Effector CD8-positive, alpha-beta T cell (primary cell): ENCODE results near the gene NPPC.
"Not testable (repeated sequence)": the region's sequence is repeated elsewhere in the genome, so short reads cannot be mapped to it uniquely, and the experiment has no call there.

Experiments
- DNase-seq: peaks from one replicate; lab custom pipeline; 2025; lab: John Stamatoyannopoulos, UW

Gene NPPC

GRCh38 chr2:231920366-231920765 lies 5.8 kb downstream of the NPPC start:
- DNase-seq: no peak

- DNase-seq: no peak
These were observed 6.7 kb downstream of the NPPC start for GRCh38 chr2:231919341-231920035.

- no peak for DNase-seq
These were observed 7.5 kb downstream of the NPPC start for GRCh38 chr2:231918501-231919330.

GRCh38 chr2:231917280-231918066 lies 8.7 kb downstream of the NPPC start:
- DNase-seq: no peak

GRCh38 chr2:231914077-231914690 lies 12.0 kb downstream of the NPPC start:
- no peak for DNase-seq

GRCh38 chr2:231911381-231911780 lies 14.8 kb downstream of the NPPC start:
- DNase-seq: no peak

GRCh38 chr2:231910771-231911170 lies 15.4 kb downstream of the NPPC start:
- no peak for DNase-seq

- DNase-seq: not testable (repeated sequence)
These were observed 16.0 kb downstream of the NPPC start for GRCh38 chr2:231910161-231910560.

GRCh38 chr2:231909631-231910030 lies 16.6 kb downstream of the NPPC start:
- DNase-seq: no peak

GRCh38 chr2:231908584-231908983 lies 17.6 kb downstream of the NPPC start:
- DNase-seq: no peak

GRCh38 chr2:231907765-231908164 lies 18.4 kb downstream of the NPPC start:
- no peak for DNase-seq

GRCh38 chr2:231905026-231905425 lies 21.2 kb downstream of the NPPC start:
- DNase-seq: no peak

- DNase-seq: no peak
These were observed 22.0 kb downstream of the NPPC start for GRCh38 chr2:231904161-231904611.

GRCh38 chr2:231902598-231902997 lies 23.6 kb downstream of the NPPC start:
- no peak for DNase-seq

GRCh38 chr2:231900972-231901371 lies 25.2 kb downstream of the NPPC start:
- DNase-seq: no peak

- peak; percentile 43 for DNase-seq
These were observed 25.7 kb downstream of the NPPC start for GRCh38 chr2:231900486-231900942.

GRCh38 chr2:231894566-231895380 lies 31.4 kb downstream of the NPPC start:
- no peak for DNase-seq

GRCh38 chr2:231891514-231891905 lies 34.7 kb downstream of the NPPC start:
- no peak for DNase-seq

- no peak for DNase-seq
These were observed 35.2 kb downstream of the NPPC start for GRCh38 chr2:231890896-231891513.

- DNase-seq: no peak
These were observed 38.4 kb downstream of the NPPC start for GRCh38 chr2:231887756-231888155.
